HG03103 (cell line): ENCODE data around the gene SCMH1.

Experiments used
- ATAC-seq: cut with Tn5 transposase; IDR thresholded peaks from one replicate; pipeline ENCODE4 v1.9.1; 2021; ENCODE audit warnings: low read depth; ENCODE audit not compliant: unreplicated experiment

SCMH1 gene

GRCh38 chr1:41015897-41016470 lies 226.1 kb downstream of the SCMH1 start:
- no peak for ATAC-seq

GRCh38 chr1:41015281-41015896 lies 226.7 kb downstream of the SCMH1 start:
- ATAC-seq = no peak

- ATAC-seq = no peak
Observed at GRCh38 chr1:41014871-41015270, 227.2 kb downstream of the SCMH1 start.

GRCh38 chr1:41013796-41014195 lies 228.3 kb downstream of the SCMH1 start:
- ATAC-seq = no peak

- no peak for ATAC-seq
Observed at GRCh38 chr1:41013024-41013423, 229.1 kb downstream of the SCMH1 start.

- ATAC-seq = no peak
Observed at GRCh38 chr1:41010345-41010744, 231.8 kb downstream of the SCMH1 start.

- no peak for ATAC-seq
Observed at GRCh38 chr1:41009466-41009865, 232.6 kb downstream of the SCMH1 start.

- no peak for ATAC-seq
Observed at GRCh38 chr1:41006942-41007865, 234.9 kb downstream of the SCMH1 start.

GRCh38 chr1:41005876-41006275 lies 236.2 kb downstream of the SCMH1 start:
- ATAC-seq = no peak

- peak; percentile 90 for ATAC-seq
Observed at GRCh38 chr1:41003640-41004220, 238.4 kb downstream of the SCMH1 start.

GRCh38 chr1:41003127-41003639 lies 238.9 kb downstream of the SCMH1 start:
- no peak for ATAC-seq

- no peak for ATAC-seq
Observed at GRCh38 chr1:40998668-40999067, 243.4 kb downstream of the SCMH1 start.

- ATAC-seq = no peak
Observed at GRCh38 chr1:40997096-40997495, 245.0 kb downstream of the SCMH1 start.

- ATAC-seq = no peak
Observed at GRCh38 chr1:40989066-40989465, 253.0 kb downstream of the SCMH1 start.

GRCh38 chr1:40988280-40988679 lies 253.8 kb downstream of the SCMH1 start:
- no peak for ATAC-seq

GRCh38 chr1:40987439-40988276 lies 254.4 kb downstream of the SCMH1 start:
- ATAC-seq = no peak

- no peak for ATAC-seq
Observed at GRCh38 chr1:40986956-40987355, 255.2 kb downstream of the SCMH1 start.

- ATAC-seq = no peak
Observed at GRCh38 chr1:40986328-40986783, 255.8 kb downstream of the SCMH1 start.

- no peak for ATAC-seq
Observed at GRCh38 chr1:40985875-40986274, 256.2 kb downstream of the SCMH1 start.

- ATAC-seq = no peak
Observed at GRCh38 chr1:40985161-40985560, 256.9 kb downstream of the SCMH1 start.
